Measurements from ENCODE around the gene COL23A1.

The COL23A1 gene

GRCh38 chr5:178326374-178326715, 263.8 kb downstream of the COL23A1 start:
- no peak for TF ChIP-seq CTCF (IDR thresholded peaks at IDR 0.05; ENCODE audit: low read depth, low read length, missing control alignments)
- DNase-seq (ENCODE audit: extremely low read depth, low read depth), result no peak
- no peak overlapping the region for H3K4me3 ChIP-seq (replicated peaks; ENCODE audit: low read depth, low read length)

- no peak for DNase-seq (ENCODE audit: extremely low read depth, low read depth)
- no peak overlapping the region for H3K4me3 ChIP-seq (replicated peaks; ENCODE audit: low read depth, low read length)
- TF ChIP-seq CTCF (IDR thresholded peaks at IDR 0.05; ENCODE audit: low read depth, low read length, missing control alignments), result no peak
Observed at GRCh38 chr5:178325679-178326373, 264.4 kb downstream of the COL23A1 start.

GRCh38 chr5:178325311-178325678, 264.9 kb downstream of the COL23A1 start:
- no peak for DNase-seq (ENCODE audit: extremely low read depth, low read depth)
- H3K4me3 ChIP-seq (replicated peaks; ENCODE audit: low read depth, low read length), result no peak overlapping the region
- no peak for TF ChIP-seq CTCF (IDR thresholded peaks at IDR 0.05; ENCODE audit: low read depth, low read length, missing control alignments)

- H3K4me3 ChIP-seq (replicated peaks; ENCODE audit: low read depth, low read length), result no peak overlapping the region
- TF ChIP-seq CTCF (IDR thresholded peaks at IDR 0.05; ENCODE audit: low read depth, low read length, missing control alignments), result no peak
Observed at GRCh38 chr5:178324481-178325310, 265.5 kb downstream of the COL23A1 start.

GRCh38 chr5:178323961-178324360, 266.2 kb downstream of the COL23A1 start:
- H3K4me3 ChIP-seq (replicated peaks; ENCODE audit: low read depth, low read length), result no peak overlapping the region
- DNase-seq (ENCODE audit: extremely low read depth, low read depth), result no peak

More at GRCh38 chr5:178324481-178325310, 265.5 kb downstream of the COL23A1 start:
- no peak for DNase-seq (ENCODE audit: extremely low read depth, low read depth)

GRCh38 chr5:178323541-178323865, 266.7 kb downstream of the COL23A1 start:
- no peak for TF ChIP-seq CTCF (IDR thresholded peaks at IDR 0.05; ENCODE audit: low read depth, low read length, missing control alignments)
- no peak overlapping the region for H3K4me3 ChIP-seq (replicated peaks; ENCODE audit: low read depth, low read length)
- DNase-seq (ENCODE audit: extremely low read depth, low read depth), result no peak

More at GRCh38 chr5:178323961-178324360, 266.2 kb downstream of the COL23A1 start:
- no peak for TF ChIP-seq CTCF (IDR thresholded peaks at IDR 0.05; ENCODE audit: low read depth, low read length, missing control alignments)
